Duodenal mucosa (tissue), 2 donors: ENCODE measurements around the gene LRRC61.

Experiments used
- H3K27ac ChIP-seq: one replicate; pipeline ENCODE4 v1.7.0; 2013; ENCODE audit warnings: low read depth, low read length
- H3K27me3 ChIP-seq, 2 donors: one replicate each; pipeline ENCODE4 v1.7.0; 2013; ENCODE audit warnings: low read length in 2 of 2, control low read depth in 1 of 2; ENCODE audit not compliant: insufficient read depth in 2 of 2, control insufficient read depth in 1 of 2
- H3K36me3 ChIP-seq, 2 donors: one replicate each; pipeline ENCODE4 v1.7.0; 2013; ENCODE audit warnings: low read length in 2 of 2, control low read depth in 1 of 2; ENCODE audit not compliant: insufficient read depth in 2 of 2, control insufficient read depth in 1 of 2
- H3K4me1 ChIP-seq, 2 donors: one replicate each; pipeline ENCODE4 v1.7.0; 2013; ENCODE audit warnings: low read length in 2 of 2, control low read depth in 1 of 2; ENCODE audit not compliant: insufficient read depth in 2 of 2, control insufficient read depth in 1 of 2
- H3K4me3 ChIP-seq, 2 donors: one replicate each; pipeline ENCODE4 v1.7.0; 2013; ENCODE audit warnings: low read length in 2 of 2, low read depth in 1 of 2
- H3K9ac ChIP-seq, 2 donors: one replicate each; pipeline ENCODE4 v1.7.0; 2013; ENCODE audit warnings: low read length in 2 of 2, low read depth in 1 of 2
- H3K9me3 ChIP-seq, 2 donors: one replicate each; pipeline ENCODE4 v1.7.0; 2013; ENCODE audit warnings: low read length in 2 of 2, control low read depth in 1 of 2; ENCODE audit not compliant: control insufficient read depth in 1 of 2

Gene LRRC61

GRCh38 chr7:150374472-150374871, 51.3 kb downstream of the LRRC61 start:
- Histone ChIP-seq H3K36me3 (peaks cover 10 to 27% of the 10 kb centered on the region in 2 donors), H3K27ac (no peak overlapping the region), H3K9me3 (no peaks in the 10 kb centered on the region), H3K9ac (peak overlapping the region in 1 of 2 donors; percentile 47), H3K4me3 (peak overlapping the region in 1 of 2 donors; percentile 2), H3K4me1 (peaks cover 74 to 80% of the 10 kb centered on the region in 2 donors), H3K27me3 (no peaks in the 10 kb centered on the region)

DNA sequence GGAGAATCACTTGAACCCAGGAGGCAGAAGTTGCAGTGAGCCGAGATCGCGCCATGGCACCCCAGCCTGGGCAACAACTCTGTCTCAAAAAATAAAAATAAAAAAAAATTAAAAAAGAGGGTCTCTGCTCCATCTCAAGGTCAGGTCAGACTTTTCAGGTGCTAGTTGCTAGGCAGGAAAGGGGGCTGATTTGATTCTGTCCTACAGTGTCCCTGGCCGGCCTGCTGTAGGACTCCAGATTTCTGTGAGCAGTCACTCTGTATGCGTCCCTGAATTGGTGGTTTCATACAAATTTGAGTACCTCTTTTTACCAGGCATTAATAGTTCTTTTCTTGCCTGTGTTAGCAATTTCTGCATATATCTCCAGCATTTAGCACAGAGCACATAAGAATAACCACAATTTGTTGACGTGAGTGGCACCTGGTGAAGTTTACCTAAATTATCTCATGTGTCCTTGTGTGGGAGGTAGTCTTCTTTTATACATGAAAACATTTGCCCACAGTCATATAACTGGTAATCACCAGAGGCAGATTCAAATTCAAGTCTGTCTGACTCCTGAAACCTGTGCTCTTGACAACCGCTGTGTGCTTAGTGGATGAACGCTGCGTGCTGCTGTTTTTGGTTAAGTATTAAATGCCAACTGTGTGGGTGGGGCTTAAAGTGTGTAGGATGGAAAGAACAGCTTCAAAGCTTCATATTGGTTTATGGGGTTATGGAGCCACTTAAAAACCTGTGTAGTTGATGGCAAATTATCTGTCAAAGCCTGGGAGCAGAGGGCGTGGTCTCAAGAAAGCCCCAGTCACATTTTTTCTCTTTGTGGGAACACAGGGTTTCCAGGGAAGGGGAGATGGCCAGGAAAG, 52.7 kb downstream of the LRRC61 start:
- Histone ChIP-seq H3K4me1 (peaks cover 72 to 76% of the 10 kb centered on the region in 2 donors), H3K9ac (peak overlapping the region in 1 of 2 donors; percentile 56), H3K27ac (no peak overlapping the region)

DNA sequence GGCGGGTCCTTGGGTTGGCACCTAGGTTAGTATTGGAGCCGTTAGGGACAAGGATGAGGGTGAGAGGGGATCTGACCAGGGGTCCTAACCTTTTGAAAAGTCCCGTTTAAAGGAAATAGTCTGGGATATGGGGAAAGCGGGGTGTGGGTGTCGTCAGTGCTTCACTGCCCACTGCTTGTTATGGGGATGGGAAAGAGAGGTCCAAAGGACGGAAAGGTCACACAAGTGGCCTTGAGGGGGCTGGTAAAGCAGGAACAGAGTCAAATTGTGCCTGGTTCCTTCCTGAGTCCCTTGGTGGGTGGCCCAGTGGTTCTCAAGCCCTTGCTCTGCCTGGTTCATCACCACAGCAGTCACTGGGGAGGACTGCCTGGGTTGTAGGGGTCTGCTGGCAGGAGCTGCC, 53.4 kb downstream of the LRRC61 start:
- Histone ChIP-seq H3K4me3 (peak overlapping the region in 1 of 2 donors; percentile 25), H3K9ac (peak overlapping the region in 1 of 2 donors; percentile 56), H3K9me3 (no peaks in the 10 kb centered on the region), H3K36me3 (peaks cover 10 to 24% of the 10 kb centered on the region in 2 donors), H3K27me3 (no peaks in the 10 kb centered on the region), H3K27ac (no peak overlapping the region), H3K4me1 (peaks cover 68 to 71% of the 10 kb centered on the region in 2 donors)

More for the DNA sequence above, 52.7 kb downstream of the LRRC61 start:
- no peaks in the 10 kb centered on the region for H3K9me3 ChIP-seq
- peaks cover 10 to 24% of the 10 kb centered on the region in 2 donors for H3K36me3 ChIP-seq
- H3K4me3 ChIP-seq = no peak overlapping the region
- H3K27me3 ChIP-seq = no peaks in the 10 kb centered on the region

DNA sequence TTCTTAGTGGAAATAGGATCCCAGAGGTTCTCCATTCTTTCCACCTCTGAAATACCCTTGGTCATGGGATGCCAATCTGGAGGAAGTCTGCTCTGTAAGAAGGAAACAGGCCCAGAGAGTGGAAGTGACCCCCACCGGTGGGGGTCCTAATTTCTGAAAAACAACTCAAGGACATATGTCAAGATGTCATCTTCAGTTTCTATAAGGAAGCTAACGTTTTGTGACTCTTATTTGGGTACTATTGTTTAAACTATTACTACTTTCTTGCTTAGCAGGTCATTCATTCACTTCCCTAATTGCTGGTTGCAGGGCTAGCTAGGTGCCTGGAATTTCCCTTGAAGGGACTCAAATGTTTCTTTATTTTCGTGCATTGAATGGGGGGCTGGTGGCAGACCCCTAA, 54.0 kb downstream of the LRRC61 start:
- H3K4me1 ChIP-seq = peaks cover 69 to 74% of the 10 kb centered on the region in 2 donors
- no peaks in the 10 kb centered on the region for H3K9me3 ChIP-seq
- no peak overlapping the region for H3K27ac ChIP-seq
- peak overlapping the region in 1 of 2 donors; percentile 20 for H3K9ac ChIP-seq
- H3K27me3 ChIP-seq = no peaks in the 10 kb centered on the region
- H3K4me3 ChIP-seq = no peak overlapping the region
- peaks cover 10 to 24% of the 10 kb centered on the region in 2 donors for H3K36me3 ChIP-seq

DNA sequence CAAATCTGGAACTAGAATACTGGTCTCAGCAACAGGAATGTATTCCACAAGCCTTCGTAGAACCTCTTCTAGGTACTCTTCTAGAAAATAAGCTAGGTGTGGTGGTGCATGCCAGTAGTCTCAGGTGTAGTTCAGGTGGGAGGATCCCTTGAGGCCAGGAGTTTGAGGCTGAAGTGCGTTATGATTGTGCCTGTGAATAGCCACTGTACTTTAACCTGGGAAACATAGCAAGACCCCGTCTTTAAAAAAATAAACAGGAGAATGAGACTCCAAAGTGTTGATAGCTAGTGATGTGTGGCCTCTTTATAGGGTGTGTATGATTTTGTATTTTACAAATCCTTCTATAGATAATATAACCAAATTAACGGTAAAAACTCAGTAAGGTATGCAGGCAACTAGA, 54.5 kb downstream of the LRRC61 start:
- no peaks in the 10 kb centered on the region for H3K27me3 ChIP-seq
- no peaks in the 10 kb centered on the region for H3K9me3 ChIP-seq
- no peak overlapping the region for H3K27ac ChIP-seq
- H3K4me3 ChIP-seq = no peak overlapping the region
- peaks cover 10 to 19% of the 10 kb centered on the region in 2 donors for H3K36me3 ChIP-seq
- H3K9ac ChIP-seq = peak overlapping the region; percentile 87 to 89
- peaks cover 69 to 78% of the 10 kb centered on the region in 2 donors for H3K4me1 ChIP-seq

GRCh38 chr7:150378115-150378852, 55.1 kb downstream of the LRRC61 start:
- H3K9me3 ChIP-seq = no peaks in the 10 kb centered on the region
- peak overlapping the region; percentile 76 to 80 for H3K4me3 ChIP-seq
- H3K36me3 ChIP-seq = peaks cover 5 to 13% of the 10 kb centered on the region in 2 donors
- H3K4me1 ChIP-seq = peaks cover 68 to 78% of the 10 kb centered on the region in 2 donors
- peak overlapping the region; percentile 87 to 89 for H3K9ac ChIP-seq
- no peaks in the 10 kb centered on the region for H3K27me3 ChIP-seq
- H3K27ac ChIP-seq = peak overlapping the region; percentile 92

DNA sequence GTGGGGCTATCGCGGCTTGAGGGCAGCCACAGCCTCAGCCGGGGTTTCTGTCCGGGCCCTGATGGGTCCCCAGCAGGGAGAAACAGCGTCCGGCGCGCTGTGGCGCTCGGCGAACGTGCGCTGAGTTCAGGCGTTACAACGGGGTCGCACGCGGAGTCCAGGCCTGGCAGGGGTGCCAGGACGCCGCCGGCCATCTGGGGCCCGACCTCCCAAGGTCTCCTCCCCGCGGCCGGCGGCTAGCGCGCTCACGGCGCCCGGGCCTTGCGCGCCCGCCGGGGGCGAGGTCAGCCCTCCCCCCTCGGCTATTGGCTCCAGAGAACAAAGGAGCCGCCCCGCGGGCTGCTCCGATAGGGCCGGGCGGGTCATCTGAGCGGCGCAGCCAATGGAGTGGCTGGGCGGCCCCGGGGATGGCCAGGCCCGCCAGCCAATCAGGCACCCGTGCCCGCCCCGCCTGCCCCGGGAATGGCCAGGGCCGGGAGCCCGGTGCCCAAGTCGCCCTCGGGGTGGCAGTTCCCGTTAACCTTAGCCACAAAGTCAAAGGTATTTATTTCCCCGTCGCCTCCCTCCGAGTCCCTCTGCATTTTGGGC, 55.8 kb downstream of the LRRC61 start, which contains the start of gene ZNF775:
Gene ZNF775, plus strand, starts transcription at position 478 of the 588 bp plus-strand sequence. CDS start 9,141 bp downstream, outside the sequence.
- no peaks in the 10 kb centered on the region for H3K9me3 ChIP-seq
- H3K27me3 ChIP-seq = no peaks in the 10 kb centered on the region
- H3K27ac ChIP-seq = peak within 1 kb of the TSS; percentile 92
- peaks cover 0 to 7% of the 10 kb centered on the region in 2 donors for H3K36me3 ChIP-seq
- H3K4me3 ChIP-seq = peak within 1 kb of the TSS; percentile 84 to 86
- H3K9ac ChIP-seq = peak within 1 kb of the TSS; percentile 87 to 89
- peaks cover 68 to 78% of the 10 kb centered on the region in 2 donors for H3K4me1 ChIP-seq

GRCh38 chr7:150379441-150380379, 56.6 kb downstream of the LRRC61 start:
- no peaks in the 10 kb centered on the region for H3K9me3 ChIP-seq
- peaks cover 66 to 78% of the 10 kb centered on the region in 2 donors for H3K4me1 ChIP-seq
- H3K9ac ChIP-seq = peak overlapping the region; percentile 59 to 76
- H3K27ac ChIP-seq = peak overlapping the region; percentile 64
- peak overlapping the region; percentile 84 to 86 for H3K4me3 ChIP-seq
- H3K36me3 ChIP-seq = no peaks in the 10 kb centered on the region
- H3K27me3 ChIP-seq = no peaks in the 10 kb centered on the region

- peak overlapping the region; percentile 84 to 86 for H3K4me3 ChIP-seq
- H3K27ac ChIP-seq = no peak overlapping the region
- H3K9ac ChIP-seq = peak overlapping the region in 1 of 2 donors; percentile 76
- no peaks in the 10 kb centered on the region for H3K9me3 ChIP-seq
- no peaks in the 10 kb centered on the region for H3K27me3 ChIP-seq
- no peaks in the 10 kb centered on the region for H3K36me3 ChIP-seq
- H3K4me1 ChIP-seq = peaks cover 73 to 85% of the 10 kb centered on the region in 2 donors
Observed at GRCh38 chr7:150380463-150380862, 57.3 kb downstream of the LRRC61 start.
